GM21526 (cell line): ENCODE data around the gene ACTN4.

Experiments
- ATAC-seq: cut with Tn5 transposase; IDR thresholded peaks from one replicate; pipeline ENCODE4 v1.9.1; 2021; ENCODE audit warnings: moderate library complexity; ENCODE audit not compliant: unreplicated experiment, low FRiP score

The ACTN4 gene

DNA sequence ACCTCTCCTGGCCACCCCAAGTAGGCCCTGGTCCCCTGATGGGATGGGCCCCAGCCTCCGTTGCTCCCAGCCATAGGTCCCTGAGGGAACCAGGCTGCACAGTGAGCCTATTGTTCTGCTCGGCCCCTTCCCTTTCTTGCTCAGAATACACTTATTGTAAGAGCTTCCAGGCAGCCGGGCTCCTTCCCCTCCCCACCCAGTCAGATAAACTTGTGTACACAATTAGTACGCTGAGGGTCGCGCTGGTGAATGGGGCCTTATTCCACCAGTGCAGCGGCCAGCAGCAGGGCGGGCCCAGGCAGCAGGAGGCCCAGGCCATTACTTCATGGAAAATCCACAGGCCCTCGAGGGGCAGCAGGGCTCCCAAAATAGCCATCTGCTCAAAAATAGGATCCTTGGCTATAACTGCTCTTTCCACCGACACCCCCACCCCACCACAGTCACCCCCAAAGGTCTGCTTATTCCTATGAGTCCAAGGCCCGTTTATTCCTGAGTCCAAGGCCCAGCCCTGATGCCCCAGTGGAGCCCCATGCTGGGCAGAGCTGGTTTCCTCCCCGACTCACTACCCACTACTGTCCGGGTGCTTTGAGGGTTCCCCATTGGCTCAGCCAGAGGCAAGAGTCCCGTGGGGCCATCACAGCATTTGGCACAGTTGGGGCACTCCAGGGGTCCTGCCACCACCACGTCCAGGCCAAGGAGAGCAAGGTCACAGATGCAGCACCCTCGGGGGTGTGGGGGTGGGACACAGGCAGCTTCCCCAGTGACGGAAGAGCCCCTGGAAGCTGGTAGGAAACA is 74.7 kb downstream of the ACTN4 start:
- ATAC-seq, result no peak

GRCh38 chr19:38722947-38723605 is 75.6 kb downstream of the ACTN4 start:
- ATAC-seq, result no peak

DNA sequence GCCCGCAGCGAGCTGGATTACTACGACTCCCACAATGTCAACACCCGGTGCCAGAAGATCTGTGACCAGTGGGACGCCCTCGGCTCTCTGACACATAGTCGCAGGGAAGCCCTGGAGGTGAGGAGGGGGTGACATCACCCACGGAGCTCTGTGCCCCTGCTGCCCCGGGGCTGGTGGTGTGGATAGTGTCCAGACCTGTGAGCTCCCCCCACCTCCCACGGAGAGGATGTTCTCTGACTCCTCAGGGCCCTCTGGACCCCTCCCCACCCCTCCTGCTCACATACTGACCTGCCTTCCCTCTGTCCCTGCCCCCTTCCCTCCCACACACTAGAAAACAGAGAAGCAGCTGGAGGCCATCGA is 76.1 kb downstream of the ACTN4 start:
- ATAC-seq, result no peak

GRCh38 chr19:38723990-38724854 is 76.8 kb downstream of the ACTN4 start:
- no peak for ATAC-seq

- ATAC-seq, result no peak
Measured at GRCh38 chr19:38725469-38726283, 78.2 kb downstream of the ACTN4 start.

DNA sequence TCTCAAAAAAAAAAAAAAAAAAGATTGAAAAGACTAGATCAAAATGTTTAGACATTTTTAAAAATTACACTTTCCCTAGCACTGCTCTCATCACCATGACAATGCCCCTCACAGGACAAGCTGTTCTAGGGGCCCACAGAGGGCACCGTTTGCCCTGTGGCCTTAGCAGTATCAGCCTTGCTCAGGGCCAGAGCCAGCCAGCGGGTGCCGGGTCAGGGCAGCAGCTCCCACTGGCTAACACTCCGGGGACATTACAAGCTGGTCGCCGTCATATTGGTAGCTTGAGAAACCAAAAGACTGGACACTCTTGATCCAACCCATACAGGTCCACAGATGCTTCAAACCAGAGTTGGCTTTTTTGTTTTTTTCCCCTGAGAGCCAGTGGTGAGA is 78.8 kb downstream of the ACTN4 start:
- no peak for ATAC-seq

DNA sequence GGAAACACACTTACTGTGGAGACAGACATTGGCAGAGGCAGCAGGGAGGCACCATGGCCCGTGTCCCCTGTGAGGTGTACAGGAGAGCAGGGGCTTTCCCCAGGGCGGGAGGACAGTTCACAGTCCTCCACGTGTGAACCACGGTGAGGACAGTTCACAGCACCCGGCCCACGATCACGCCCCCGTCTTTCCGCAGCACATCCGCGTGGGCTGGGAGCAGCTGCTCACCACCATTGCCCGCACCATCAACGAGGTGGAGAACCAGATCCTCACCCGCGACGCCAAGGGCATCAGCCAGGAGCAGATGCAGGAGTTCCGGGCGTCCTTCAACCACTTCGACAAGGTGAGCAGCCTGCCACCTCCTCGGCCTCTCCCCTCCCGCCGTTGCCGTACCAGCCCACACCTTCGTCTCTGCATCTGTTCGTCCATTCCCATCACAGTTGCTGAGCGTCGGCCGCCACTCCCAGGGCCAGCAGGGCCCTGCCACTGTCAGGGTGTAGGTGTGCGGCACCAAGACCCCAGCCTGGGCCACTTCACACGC is 79.4 kb downstream of the ACTN4 start:
- ATAC-seq, result no peak

- ATAC-seq, result no peak
Measured at GRCh38 chr19:38727306-38727867, 79.9 kb downstream of the ACTN4 start.

GRCh38 chr19:38727868-38728660 is 80.6 kb downstream of the ACTN4 start:
- no peak for ATAC-seq

- no peak for ATAC-seq
Measured at GRCh38 chr19:38728752-38729541, 81.5 kb downstream of the ACTN4 start.

DNA sequence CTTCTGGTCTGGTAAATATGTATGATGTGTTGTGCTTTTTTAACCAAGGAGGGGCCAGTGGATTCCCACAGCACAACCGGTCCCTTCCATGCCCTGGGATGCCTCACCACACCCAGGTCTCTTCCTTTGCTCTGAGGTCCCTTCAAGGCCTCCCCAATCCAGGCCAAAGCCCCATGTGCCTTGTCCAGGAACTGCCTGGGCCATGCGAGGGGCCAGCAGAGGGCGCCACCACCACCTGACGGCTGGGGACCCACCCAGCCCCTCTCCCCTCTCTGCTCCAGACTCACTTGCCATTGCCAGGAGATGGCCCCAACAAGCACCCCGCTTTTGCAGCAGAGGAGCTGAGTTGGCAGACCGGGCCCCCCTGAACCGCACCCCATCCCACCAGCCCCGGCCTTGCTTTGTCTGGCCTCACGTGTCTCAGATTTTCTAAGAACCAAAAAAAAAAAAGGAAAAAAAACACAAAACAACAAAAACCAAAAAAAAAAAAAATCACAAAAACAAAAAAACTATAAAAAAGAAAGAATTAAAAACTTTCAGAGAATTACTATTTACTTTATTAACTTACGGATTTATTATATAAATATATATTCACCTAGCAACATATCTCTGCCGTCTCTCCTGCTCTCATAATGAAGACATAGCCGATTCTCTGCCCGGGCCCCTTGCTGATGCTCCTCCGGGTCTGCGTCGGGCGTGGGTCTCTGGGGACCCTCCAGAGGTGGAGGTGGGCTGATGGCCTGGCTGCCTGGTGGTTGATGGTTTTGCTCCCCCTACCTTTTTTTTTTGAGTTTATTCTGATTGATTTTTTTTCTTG is 82.4 kb downstream of the ACTN4 start:
- no peak for ATAC-seq

GRCh38 chr19:38730470-38730730 is 83.0 kb downstream of the ACTN4 start:
- ATAC-seq, result no peak

DNA sequence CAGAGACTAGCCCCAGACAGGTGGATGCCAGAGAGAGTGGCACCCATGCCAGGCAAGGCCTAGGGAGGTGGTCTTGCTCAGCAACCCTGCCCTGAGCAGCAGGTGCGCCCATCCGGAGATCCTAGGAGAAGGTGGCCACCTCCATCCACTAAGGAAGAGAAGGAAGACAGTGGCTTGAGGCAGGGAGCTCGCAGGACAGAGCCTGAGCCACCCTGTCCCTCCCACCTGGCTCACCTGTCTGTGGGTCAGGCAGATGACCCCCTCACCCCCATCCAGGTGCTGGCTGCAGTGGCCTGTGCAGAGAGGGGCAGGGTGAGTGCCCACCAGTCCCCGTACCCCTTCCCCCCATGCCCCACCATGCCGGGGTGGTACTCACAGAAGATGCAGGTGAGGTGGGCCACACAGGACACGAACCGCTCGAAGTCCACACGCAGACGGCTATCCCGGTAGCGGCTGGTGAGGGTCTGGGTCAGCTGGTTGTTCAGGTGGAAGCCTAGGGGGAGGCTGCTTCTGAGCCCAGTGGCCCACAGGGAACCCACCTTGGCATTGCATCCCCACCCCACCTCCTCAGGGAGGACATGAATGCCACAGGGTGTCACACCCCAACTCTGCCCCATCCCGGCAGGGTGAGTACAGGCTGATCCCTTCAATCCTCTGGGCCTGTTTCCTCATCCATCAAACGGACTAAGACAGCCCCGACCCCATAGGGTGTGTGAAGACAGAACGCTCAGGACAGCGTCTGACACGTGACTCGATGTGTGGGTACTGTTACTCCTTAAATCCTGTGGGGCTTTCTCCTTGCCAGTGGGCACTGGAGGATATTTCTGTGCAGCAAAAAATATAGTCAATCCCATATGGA is 83.5 kb downstream of the ACTN4 start:
- ATAC-seq, result no peak

GRCh38 chr19:38731654-38732301 is 84.3 kb downstream of the ACTN4 start:
- no peak for ATAC-seq

DNA sequence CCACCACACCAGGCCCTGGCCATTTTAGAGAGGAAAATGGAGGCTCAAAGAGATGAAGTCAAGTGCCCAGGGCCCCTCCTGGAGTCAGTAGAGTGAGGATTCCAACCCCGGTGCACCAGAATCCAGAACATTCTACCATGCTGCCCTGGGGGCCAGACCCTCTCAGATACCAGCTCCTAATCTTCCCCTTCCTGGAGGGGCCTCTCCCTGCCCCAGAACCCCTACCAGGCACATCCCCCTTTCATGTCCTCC is 85.7 kb downstream of the ACTN4 start:
- ATAC-seq, result no peak

GRCh38 chr19:38733493-38734175 is 86.2 kb downstream of the ACTN4 start:
- ATAC-seq, result no peak
